ENCODE data around the gene ERC2.

ERC2 gene

DNA sequence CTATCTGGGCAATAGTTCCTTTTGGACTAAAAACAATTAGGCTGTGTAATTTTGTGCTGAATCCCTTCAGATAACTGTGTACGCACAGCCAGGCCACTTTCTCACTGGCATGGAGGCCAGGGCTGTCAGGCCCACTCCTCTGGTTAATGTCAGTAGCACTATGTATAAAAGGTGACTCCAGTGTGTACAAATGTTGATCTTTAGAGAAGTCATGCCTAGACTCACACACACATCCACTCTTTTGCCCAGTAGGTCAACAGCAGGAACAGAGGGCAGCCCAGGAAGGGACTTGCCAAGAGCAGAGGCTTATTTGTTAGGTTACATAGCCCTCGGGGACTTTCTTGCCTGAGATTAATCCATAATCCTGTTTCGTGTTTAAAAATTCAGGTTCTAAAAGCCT, 564.6 kb downstream of the ERC2 start:
- FAIRE-seq: no peak
- no peak for TF ChIP-seq POU2F2 (IDR thresholded peaks at IDR 0.05; ENCODE audit: low read depth, low read length)
- TF ChIP-seq POLR2A (IDR thresholded peaks at IDR 0.05; ENCODE audit: low read depth, low read length): no peak
- TF ChIP-seq SPI1 (IDR thresholded peaks at IDR 0.05; ENCODE audit: low read depth, low read length): no peak
- TF ChIP-seq PAX5 (IDR thresholded peaks at IDR 0.05; ENCODE audit: insufficient read depth, low read length, severe bottlenecking): no peak
- TF ChIP-seq TAF1 (IDR thresholded peaks at IDR 0.05; ENCODE audit: low read depth, low read length): no peak
- TF ChIP-seq POLR2AphosphoS5 (IDR thresholded peaks at IDR 0.05; ENCODE audit: low read depth, low read length): no peak
- no peak for DNase-seq (ENCODE audit: insufficient read length, low spot score)

DNA sequence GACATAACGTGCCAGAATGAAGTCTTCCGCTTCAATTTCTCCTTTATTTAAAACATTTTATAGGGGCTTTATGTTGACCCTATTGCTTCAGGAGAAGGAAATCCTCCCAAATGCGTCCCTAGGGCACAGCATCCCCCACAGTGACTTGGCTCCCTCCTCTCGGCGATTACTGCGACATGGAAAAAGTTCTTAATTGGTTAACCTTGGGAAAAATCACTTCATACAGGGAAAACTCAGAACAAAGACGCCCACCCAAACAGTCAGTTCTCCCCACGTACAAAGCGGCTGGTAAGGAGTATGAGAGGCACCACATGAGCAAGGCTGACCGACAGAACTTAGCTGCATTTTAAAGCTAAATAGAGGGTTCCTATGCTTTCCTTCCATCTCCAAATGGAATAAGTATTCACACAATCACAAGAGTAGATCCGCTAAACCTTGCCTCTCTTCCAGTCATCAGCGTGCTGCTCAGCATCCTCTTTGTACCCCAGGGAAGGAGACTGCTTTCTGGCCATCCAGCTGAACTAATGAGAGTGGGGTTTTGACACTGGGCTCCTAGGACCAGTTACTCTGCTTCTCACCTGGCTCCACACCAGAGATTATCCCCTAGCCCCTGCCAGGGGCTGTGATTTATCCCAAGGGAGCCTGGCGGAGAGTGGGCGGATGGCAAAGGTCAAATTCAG, 565.9 kb downstream of the ERC2 start:
- no peak for FAIRE-seq
- no peak for DNase-seq (ENCODE audit: insufficient read length, low spot score)
- TF ChIP-seq TAF1 (IDR thresholded peaks at IDR 0.05; ENCODE audit: low read depth, low read length) (no peak), SPI1 (IDR thresholded peaks at IDR 0.05; ENCODE audit: low read depth, low read length) (no peak), POLR2AphosphoS5 (IDR thresholded peaks at IDR 0.05; ENCODE audit: low read depth, low read length) (no peak), POU2F2 (IDR thresholded peaks at IDR 0.05; ENCODE audit: low read depth, low read length) (no peak), POLR2A (IDR thresholded peaks at IDR 0.05; ENCODE audit: low read depth, low read length) (no peak), PAX5 (IDR thresholded peaks at IDR 0.05; ENCODE audit: insufficient read depth, low read length, severe bottlenecking) (no peak)

DNA sequence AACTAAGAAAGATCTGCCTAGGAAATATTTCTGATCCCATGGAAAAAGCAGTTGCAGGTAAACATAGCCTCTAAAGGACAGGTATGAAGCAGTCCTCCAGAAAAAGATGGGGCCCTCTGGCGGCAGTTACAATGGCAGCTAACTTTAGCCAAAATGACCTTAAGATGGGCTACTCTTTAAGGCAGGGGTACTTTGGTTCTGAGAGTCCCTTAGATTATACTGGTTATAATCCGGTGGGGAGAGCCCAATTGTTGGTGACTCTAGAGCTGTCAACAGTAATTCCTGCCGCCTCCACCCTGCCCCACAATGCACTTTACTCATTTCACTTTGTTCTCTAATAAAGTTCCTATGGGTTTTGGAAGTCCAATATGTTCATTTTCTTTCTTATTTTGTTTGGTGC, 568.4 kb downstream of the ERC2 start:
- TF ChIP-seq POLR2A (IDR thresholded peaks at IDR 0.05; ENCODE audit: low read depth, low read length) (no peak), POLR2AphosphoS5 (IDR thresholded peaks at IDR 0.05; ENCODE audit: low read depth, low read length) (no peak), TAF1 (IDR thresholded peaks at IDR 0.05; ENCODE audit: low read depth, low read length) (no peak), SPI1 (IDR thresholded peaks at IDR 0.05; ENCODE audit: low read depth, low read length) (no peak), PAX5 (IDR thresholded peaks at IDR 0.05; ENCODE audit: insufficient read depth, low read length, severe bottlenecking) (no peak), POU2F2 (IDR thresholded peaks at IDR 0.05; ENCODE audit: low read depth, low read length) (no peak)
- no peak for FAIRE-seq
- no peak for DNase-seq (ENCODE audit: insufficient read length, low spot score)

DNA sequence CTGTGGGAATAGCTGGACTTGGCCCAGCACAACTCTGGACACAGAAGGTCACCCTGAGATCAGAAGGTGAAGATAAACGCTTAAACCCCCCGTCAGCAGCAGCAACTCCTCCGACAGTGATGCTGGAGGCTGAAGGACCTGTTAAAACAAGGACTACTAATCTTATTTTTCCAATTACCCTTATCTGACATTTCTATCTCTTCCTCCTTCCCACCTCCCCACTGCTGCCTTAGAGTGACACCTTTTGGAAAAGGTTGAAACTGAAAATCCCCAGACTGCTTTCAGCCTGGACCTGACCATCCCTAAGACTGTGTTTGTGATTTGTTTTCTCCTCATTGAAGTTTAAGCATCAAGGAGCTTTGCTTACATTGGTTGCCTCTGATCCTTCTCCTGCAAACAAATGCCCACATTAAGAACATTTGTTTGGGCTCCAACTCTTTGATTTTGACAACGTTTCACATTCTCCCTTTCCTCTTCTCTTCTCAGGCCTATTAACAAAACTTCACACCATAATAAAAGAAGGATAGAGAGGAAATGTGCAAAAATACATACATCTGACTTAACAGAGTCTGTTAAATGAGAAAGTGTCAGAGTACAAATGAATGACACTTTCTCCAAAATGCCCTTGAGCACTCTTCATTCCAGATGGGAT, 570.6 kb downstream of the ERC2 start:
- TF ChIP-seq PAX5 (IDR thresholded peaks at IDR 0.05; ENCODE audit: insufficient read depth, low read length, severe bottlenecking): no peak
- no peak for TF ChIP-seq POU2F2 (IDR thresholded peaks at IDR 0.05; ENCODE audit: low read depth, low read length)
- no peak for TF ChIP-seq SPI1 (IDR thresholded peaks at IDR 0.05; ENCODE audit: low read depth, low read length)
- TF ChIP-seq POLR2AphosphoS5 (IDR thresholded peaks at IDR 0.05; ENCODE audit: low read depth, low read length): no peak
- DNase-seq (ENCODE audit: insufficient read length, low spot score) (no peak), FAIRE-seq (no peak)

DNA sequence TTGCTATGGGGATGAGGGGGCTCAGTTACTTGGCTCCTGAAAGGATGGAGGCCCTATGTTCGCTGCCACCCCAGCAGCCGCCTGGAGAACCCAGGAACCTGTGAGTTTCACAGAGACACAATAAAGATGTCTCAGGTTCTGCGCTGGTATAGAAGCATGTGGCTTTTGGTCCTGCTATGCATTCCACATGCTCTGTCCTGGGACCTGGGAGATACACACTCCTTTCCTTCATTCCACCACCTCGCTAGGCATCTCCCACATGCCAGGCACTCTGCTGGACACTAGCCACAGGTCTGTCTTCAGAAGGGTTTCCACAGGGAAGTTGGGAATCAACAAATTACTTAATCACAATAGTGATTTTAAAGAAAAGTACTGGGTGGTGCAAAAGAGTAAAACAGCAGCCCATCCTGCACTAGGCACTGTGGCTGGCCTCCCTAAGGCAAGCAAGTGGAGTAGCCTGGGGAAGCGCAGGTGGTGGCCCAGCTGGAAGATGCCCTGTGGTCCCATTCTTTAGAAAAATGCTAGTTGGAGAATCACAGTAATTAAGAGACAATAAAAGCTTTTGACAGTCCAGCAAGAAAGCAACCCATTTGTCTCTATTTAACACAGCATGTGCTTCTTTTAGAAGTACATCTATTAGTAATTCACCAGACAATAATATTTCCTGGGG, 572.2 kb downstream of the ERC2 start:
- no peak for TF ChIP-seq POU2F2 (IDR thresholded peaks at IDR 0.05; ENCODE audit: low read depth, low read length)
- no peak for TF ChIP-seq POLR2A (IDR thresholded peaks at IDR 0.05; ENCODE audit: low read depth, low read length)
- no peak for TF ChIP-seq POLR2AphosphoS5 (IDR thresholded peaks at IDR 0.05; ENCODE audit: low read depth, low read length)
- TF ChIP-seq PAX5 (IDR thresholded peaks at IDR 0.05; ENCODE audit: insufficient read depth, low read length, severe bottlenecking): no peak
- no peak for TF ChIP-seq TAF1 (IDR thresholded peaks at IDR 0.05; ENCODE audit: low read depth, low read length)
- no peak for TF ChIP-seq SPI1 (IDR thresholded peaks at IDR 0.05; ENCODE audit: low read depth, low read length)
- FAIRE-seq (no peak), DNase-seq (ENCODE audit: insufficient read length, low spot score) (no peak)

DNA sequence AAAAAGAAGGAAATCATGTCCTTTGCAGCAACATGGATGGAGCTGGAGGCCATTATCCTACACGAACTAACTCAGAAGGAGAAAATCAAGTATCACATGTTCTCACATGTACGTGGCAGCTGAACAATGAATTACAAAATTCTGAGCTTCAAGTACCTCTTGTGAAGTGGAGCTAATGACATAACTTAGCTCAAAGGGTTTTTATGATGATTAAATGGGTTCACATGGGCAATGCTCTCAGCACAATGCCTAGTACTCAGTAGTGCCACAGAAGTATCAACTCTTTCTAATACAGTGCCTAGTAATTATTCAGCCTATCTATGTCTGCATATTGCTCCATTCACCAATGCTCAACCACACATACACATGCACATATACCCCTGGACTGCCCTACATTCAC, 573.7 kb downstream of the ERC2 start:
- TF ChIP-seq TAF1 (IDR thresholded peaks at IDR 0.05; ENCODE audit: low read depth, low read length): no peak
- no peak for TF ChIP-seq PAX5 (IDR thresholded peaks at IDR 0.05; ENCODE audit: insufficient read depth, low read length, severe bottlenecking)
- no peak for TF ChIP-seq POU2F2 (IDR thresholded peaks at IDR 0.05; ENCODE audit: low read depth, low read length)
- TF ChIP-seq POLR2AphosphoS5 (IDR thresholded peaks at IDR 0.05; ENCODE audit: low read depth, low read length): no peak
- no peak for TF ChIP-seq SPI1 (IDR thresholded peaks at IDR 0.05; ENCODE audit: low read depth, low read length)
- DNase-seq (ENCODE audit: insufficient read length, low spot score) (no peak), FAIRE-seq (no peak)

DNA sequence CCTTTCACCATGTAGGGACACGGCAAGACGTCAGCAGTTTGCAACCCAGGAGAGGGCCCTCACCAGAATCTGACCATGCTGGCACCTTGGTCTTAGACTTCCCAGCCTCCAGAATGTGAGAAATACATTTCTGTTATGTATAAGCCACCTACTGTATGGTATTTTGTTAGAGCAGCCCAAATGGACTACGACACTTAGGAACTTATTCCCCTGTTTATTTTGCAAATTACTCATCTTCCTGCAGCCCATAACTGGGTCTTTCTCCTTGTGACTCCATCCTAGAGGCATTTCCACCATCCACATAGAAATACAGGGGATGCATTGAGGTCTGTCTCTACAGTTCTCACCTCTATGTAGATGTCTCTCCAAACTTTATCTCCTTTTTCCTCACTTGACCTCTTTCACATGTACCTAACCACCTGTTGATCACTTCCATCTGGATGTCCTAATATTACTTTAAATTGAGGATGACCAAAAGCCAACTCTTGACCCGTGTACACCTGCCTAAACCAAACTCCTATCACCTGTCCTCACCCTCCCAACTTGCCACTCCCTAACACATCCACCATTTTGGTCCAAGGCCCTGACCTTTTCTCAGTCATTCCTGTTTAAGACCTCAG, 575.1 kb downstream of the ERC2 start:
- DNase-seq (ENCODE audit: insufficient read length, low spot score) (no peak), FAIRE-seq (no peak)
- TF ChIP-seq PAX5 (IDR thresholded peaks at IDR 0.05; ENCODE audit: insufficient read depth, low read length, severe bottlenecking): no peak

DNA sequence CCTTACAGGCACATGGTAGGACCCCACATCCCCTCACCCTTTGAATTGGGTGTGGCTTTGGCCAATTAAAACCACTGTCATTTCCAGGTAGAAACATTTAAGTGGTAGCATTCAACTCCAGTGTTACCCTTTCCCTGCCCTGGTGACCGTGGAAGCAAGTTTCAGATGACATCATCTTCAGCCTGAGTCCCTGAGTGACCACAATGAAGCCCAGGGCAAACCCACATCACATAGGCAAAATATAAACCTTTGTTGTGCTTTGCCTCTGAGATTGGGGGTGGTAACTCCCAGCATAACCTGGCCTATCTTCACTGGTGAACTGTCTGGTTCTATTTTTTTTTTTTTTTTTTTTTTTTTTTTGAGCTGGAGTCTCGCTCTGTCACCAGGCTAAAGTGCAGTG, 577.2 kb downstream of the ERC2 start:
- FAIRE-seq (no peak), DNase-seq (ENCODE audit: insufficient read length, low spot score) (no peak)

DNA sequence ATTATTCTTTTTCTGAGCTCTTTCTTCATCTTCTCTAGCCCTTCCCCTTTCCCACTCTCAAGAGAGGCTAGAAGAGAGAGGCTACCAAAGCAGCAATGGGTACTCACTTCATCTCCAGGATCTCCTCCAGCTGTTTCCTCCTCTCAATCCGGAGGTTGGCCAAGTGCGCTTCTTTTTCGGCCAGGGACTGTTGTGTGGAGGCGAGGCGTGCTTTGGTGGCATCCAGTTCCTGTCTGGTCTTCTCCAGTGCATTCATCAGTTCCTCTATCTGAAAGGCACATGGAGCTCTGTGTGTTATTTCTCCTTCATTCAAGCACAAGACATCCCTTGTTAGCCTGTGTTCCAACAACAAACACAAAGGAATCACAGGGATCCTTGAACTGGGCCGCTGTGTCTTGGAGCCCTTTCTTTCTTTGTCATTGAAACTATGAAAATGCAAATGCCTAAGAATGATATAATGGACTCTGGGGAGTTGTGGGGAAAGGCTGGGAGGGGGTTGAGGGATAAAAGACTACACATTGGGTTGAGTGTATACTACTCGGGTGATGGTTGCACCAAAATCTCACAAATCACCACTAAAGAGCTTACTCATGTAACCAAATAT, 579.9 kb downstream of the ERC2 start:
- FAIRE-seq: no peak
- no peak for DNase-seq (ENCODE audit: insufficient read length, low spot score)
- TF ChIP-seq POU2F2 (IDR thresholded peaks at IDR 0.05; ENCODE audit: low read depth, low read length): no peak
- TF ChIP-seq POLR2AphosphoS5 (IDR thresholded peaks at IDR 0.05; ENCODE audit: low read depth, low read length): no peak
- TF ChIP-seq TAF1 (IDR thresholded peaks at IDR 0.05; ENCODE audit: low read depth, low read length): no peak
- no peak for TF ChIP-seq SPI1 (IDR thresholded peaks at IDR 0.05; ENCODE audit: low read depth, low read length)
- no peak for TF ChIP-seq PAX5 (IDR thresholded peaks at IDR 0.05; ENCODE audit: insufficient read depth, low read length, severe bottlenecking)
- no peak for TF ChIP-seq POLR2A (IDR thresholded peaks at IDR 0.05; ENCODE audit: low read depth, low read length)

More for the DNA sequence above, 577.2 kb downstream of the ERC2 start:
- no peak for TF ChIP-seq POLR2AphosphoS5 (IDR thresholded peaks at IDR 0.05; ENCODE audit: low read depth, low read length)
- TF ChIP-seq POLR2A (IDR thresholded peaks at IDR 0.05; ENCODE audit: low read depth, low read length): no peak
- no peak for TF ChIP-seq TAF1 (IDR thresholded peaks at IDR 0.05; ENCODE audit: low read depth, low read length)
